RWPE1 (cell line): ENCODE results near the gene DCUN1D1.

Source experiments
- CTCF ChIA-PET: fragments of 350-600 bp; sonication (Branson Sonifier 250); formaldehyde crosslinking; extraction: SDS; loops from one replicate; lab custom pipeline; 2021; lab: Yijun Ruan, JAX
- POLR2A ChIA-PET: fragments of 400-600 bp; formaldehyde crosslinking; extraction: SDS; loops from one replicate; lab custom pipeline; 2020; ENCODE audit warnings: antibody characterized with exemption; ENCODE audit not compliant: low non-redundant PET; lab: Yijun Ruan, JAX
- DNase-seq: peaks from one replicate; pipeline ENCODE4 v3.0.0; 2012; ENCODE audit warnings: low spot score
- H3K27ac ChIP-seq: fragments of 450-650 bp; 2 replicates; pipeline ENCODE4 v1.5.1; 2017
- TF ChIP-seq, protein P1 (sequence below): fragments of 450-650 bp; conservative IDR thresholded peaks from 2 replicates; pipeline ENCODE4 v1.5.1; 2017; ENCODE audit warnings: low read depth, mild to moderate bottlenecking

DCUN1D1 gene

DNA sequence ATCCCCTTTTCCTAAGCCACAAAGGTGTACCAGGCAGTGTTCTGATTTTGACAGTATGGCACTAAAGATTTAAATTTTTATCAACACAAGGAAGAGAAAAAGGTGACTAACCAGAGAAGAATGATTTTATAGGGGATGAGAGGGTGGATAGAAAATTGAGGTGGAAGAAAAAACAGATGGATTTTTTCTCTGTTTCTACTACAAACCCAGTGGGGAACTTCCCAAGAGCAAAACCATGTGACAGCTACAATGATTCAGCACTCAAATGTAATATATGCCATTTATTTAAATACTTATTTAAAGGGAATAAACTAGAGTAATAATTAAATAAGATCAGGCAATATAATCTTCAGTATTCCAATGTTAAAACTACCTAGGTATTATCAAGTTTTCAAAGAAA lies 11.1 kb downstream of the DCUN1D1 start:
- H3K27ac ChIP-seq = no peak overlapping the region
- DNase-seq = peak; percentile 34
- CTCF ChIA-PET = no interaction called here
- TF ChIP-seq, protein P1, sequence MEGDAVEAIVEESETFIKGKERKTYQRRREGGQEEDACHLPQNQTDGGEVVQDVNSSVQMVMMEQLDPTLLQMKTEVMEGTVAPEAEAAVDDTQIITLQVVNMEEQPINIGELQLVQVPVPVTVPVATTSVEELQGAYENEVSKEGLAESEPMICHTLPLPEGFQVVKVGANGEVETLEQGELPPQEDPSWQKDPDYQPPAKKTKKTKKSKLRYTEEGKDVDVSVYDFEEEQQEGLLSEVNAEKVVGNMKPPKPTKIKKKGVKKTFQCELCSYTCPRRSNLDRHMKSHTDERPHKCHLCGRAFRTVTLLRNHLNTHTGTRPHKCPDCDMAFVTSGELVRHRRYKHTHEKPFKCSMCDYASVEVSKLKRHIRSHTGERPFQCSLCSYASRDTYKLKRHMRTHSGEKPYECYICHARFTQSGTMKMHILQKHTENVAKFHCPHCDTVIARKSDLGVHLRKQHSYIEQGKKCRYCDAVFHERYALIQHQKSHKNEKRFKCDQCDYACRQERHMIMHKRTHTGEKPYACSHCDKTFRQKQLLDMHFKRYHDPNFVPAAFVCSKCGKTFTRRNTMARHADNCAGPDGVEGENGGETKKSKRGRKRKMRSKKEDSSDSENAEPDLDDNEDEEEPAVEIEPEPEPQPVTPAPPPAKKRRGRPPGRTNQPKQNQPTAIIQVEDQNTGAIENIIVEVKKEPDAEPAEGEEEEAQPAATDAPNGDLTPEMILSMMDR = no peak
- POLR2A ChIA-PET = no interaction called here

DNA sequence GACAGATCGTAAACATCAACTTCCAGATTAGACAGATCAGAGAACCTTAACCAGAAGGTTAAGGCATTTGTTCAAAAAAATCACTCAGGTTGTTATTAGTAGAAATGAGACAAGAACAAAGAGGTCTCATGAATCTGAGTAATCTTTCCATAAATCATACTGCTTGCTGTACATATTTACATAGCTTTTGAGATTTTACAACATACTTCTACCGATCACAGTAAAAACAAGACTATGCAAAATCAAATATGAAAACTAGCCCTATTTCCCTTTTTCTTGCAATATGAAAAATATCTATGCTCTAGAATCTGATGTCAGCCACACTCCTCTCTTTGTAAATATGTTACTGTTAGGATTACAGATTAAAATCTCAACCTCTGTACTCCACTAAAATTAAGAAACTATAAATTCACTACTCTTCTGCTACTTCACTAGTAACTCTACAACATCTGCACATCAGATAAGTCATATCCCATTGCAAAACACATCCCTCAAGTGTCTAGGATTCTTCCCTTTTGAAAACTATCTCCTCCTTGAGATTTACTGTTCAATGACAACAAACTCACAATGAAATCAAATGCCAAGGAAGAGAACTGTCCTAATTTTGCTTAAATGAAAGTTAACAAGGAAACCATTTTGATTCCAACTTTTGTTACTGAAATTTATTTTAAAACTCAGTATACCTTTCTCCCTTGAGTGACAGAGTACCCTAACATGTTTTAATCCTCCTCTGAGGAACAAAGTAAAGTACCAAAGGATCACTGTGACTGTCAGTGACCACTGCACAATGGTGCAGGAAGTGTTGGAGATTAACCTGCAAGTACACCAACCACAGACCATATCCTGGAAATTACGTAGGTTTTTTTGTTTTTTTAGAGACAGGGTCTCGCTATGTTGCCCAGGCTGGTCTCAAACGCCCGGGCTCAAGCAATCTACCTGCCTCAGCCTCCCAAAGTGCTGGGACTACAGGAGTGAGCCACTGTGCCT lies 12.8 kb downstream of the DCUN1D1 start:
- no peak overlapping the region for H3K27ac ChIP-seq
- ChIA-PET POLR2A (no interaction called here), CTCF (no interaction called here)
- TF ChIP-seq, protein P1 = no peak
- no peak for DNase-seq

DNA sequence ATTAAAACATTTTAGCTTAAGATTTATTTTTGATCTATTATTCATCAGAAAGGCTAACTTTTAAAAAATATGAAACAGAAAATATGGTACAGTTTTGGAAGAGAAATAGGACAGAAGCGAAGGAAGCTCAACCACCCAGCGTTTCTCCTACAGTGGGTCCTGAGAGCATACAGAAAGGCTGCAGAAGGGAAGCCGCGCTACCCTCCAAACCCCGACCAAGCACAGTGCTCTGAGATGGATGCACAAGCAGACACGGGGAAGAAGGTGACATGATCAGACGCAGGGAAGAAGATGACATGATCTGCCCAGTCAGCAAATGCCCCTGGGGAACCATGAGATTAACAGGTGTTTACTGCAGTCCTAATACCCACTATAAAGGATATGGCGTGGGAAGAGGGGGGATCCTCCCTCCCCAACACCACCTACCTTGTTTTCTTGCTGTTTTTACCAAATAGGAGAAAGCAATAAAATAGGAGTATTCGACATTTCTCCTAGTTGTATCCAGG lies 14.4 kb downstream of the DCUN1D1 start:
- TF ChIP-seq, protein P1 = no peak
- no peak overlapping the region for H3K27ac ChIP-seq
- POLR2A ChIA-PET = no interaction called here
- CTCF ChIA-PET = no interaction called here
- no peak for DNase-seq

DNA sequence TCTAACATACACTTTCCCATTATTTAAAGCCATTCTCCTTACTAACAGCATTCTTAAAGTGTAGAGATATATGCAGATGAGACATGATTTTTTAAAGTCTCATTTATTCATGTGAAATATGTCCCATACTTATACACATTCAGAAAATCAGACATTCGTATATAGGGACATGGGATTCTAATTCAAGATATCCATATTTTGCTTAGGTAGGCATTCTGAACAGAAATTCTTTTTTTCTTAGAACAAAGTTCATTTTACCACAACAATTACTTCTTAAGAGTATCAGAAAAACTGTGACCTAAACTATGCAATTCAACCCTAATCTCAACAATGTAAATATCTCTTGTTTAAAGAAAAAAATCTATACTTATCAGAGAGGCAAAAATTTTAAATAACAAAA lies 16.2 kb downstream of the DCUN1D1 start:
- TF ChIP-seq, protein P1 = no peak
- H3K27ac ChIP-seq = no peak overlapping the region
- ChIA-PET POLR2A (no interaction called here), CTCF (no interaction called here)
- no peak for DNase-seq

DNA sequence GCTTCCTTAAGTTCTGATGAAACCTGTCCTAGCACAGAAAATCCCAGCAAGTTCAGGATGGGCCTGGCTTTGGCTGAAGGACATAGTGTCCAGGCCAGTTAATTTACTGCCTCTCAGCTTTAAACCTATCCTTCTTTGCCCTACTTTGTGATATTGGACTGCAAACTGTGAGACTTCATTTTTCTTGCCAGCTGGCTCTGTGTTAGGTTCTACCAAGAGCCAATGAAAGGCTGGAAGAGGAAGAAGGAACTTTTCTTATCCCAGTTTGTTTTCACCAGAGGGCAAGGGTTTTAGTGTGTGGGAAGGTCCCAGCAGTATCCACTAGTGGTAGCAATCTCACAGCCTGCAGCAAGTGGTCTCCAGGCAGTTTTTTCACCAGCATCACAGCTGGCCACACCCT lies 18.2 kb downstream of the DCUN1D1 start:
- H3K27ac ChIP-seq = no peak overlapping the region
- DNase-seq = no peak
- POLR2A ChIA-PET = no interaction called here
- CTCF ChIA-PET = interaction anchor here (1.6 kb wide), 1 partner anchor 17 kb away, joined by 6 read pairs; no protein-coding TSS in a partner anchor
- TF ChIP-seq, protein P1 = no peak

DNA sequence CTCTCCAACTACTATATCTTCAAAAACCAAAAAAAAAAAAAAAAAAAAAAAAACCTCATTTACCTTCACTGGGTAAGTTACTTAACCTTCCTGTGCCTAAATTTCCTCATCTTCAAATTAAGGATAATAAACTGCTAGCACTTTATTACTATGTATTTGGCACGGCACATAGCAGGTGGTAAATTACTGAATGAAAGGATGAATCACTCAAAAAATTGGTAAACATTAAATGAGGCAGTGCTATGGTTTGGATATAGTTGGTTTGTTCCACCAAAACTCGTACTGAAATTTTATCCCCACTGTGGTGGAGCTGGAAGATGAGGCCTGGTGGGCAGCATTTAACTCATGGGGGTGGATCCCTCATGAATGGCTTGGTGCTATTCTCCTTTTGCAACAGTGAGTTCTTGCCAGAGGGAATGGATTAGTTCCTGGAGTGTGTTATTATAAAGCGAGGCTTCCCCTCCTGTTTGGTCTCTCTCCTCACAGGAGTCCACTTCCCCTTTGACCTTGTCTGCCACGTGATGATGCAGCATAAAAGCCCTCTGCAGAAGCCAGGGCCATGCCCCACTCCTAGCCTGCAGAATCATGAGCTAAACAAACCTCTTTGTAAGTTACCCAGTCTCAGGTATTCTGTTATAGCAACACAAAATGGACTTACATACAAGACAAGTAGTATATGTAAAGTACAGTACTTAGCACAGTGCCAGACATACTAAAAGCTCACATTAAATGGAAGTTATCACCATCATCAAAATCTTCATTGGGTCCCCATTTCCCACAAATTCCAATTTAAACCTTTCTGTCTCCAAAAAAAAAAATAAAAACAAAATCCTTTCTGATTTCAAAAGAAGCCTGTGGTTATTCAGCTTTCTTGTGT lies 20.6 kb downstream of the DCUN1D1 start:
- H3K27ac ChIP-seq = no peak overlapping the region
- DNase-seq = no peak
- TF ChIP-seq, protein P1 = no peak
- CTCF ChIA-PET = interaction anchor here (0.6 to 0.7 kb wide), 2 partner anchors 65 to 97 kb away, joined by 3 read pairs; no protein-coding TSS in a partner anchor
- POLR2A ChIA-PET = no interaction called here
